Measurements from ENCODE around the gene SP2. TPM values are rescaled to one million over a fixed set of nuclear protein-coding genes. Genes with fewer than 3 reads are reported as not detected.

SP2 gene
- total RNA-seq, 1 donor from 2014 or later = 21.7 TPM

DNA sequence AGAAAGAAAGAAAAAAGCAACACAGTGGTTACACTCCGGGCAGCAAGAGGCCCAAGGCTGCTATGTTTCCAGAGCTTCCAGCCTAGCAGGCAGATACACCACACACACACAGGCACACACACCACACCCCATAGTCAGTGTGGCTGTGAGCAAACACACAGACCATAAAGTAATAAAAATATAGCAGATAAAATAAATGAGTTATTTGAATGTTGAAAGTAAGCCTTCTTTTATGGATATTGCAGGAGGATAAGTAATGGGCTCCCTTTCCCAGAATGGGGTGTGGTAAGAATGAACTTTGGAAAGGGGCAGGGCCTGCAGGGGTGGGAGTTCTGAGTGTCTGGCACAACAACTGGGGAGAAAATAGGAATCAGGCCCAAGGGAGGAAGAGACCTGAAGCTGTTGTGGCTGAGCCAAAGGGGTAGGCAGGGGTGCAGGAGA lies 70.1 kb downstream of the SP2 start:
- no peak for DNase-seq
- Mint-ChIP-seq H3K27me3 (no peaks in the 10 kb centered on the region), H3K9me3 (no peaks in the 10 kb centered on the region), H3K27ac (peak overlapping the region; percentile 35), H3K4me3 (no peak overlapping the region), H3K36me3 (ENCODE audit: low read depth) (no peaks in the 10 kb centered on the region), H3K4me1 (peaks cover 10% of the 10 kb centered on the region)
- intact Hi-C loops (cut with micrococcal nuclease) = no loop called here

DNA sequence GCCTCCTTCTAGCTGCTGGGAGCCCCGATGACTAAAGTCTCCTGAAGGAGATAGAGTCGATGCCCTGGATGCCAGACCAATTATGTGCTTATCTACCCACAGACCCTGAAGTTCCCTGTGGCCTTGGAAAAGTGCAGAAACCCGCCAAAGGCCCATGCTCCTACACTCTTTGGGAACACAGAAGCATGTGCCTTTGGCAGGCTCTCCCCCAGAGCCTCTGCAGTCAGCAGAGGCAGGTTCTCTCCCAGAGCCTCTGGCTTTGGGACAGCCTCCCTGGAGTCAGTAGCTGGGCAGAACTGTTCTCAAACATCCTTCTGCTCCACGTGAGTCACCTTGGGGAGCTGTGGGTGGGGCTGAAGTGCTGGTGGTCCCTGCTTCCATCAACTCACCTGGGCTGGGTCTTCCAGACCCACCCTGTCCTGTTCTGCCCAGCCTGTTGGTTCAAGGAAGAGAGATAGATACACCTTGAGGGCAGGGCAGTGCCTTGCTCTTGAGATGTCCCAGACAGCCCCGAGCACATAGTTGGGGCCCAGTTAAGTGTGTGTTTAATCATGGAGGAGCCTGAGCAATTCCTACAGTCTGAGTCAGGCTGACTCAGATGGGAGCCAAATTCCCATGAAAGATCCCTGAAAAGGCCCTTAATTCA lies 71.7 kb downstream of the SP2 start:
- Mint-ChIP-seq H3K4me1 (peaks cover 17% of the 10 kb centered on the region), H3K9me3 (no peaks in the 10 kb centered on the region), H3K27ac (no peak overlapping the region), H3K27me3 (no peaks in the 10 kb centered on the region), H3K36me3 (ENCODE audit: low read depth) (no peaks in the 10 kb centered on the region), H3K4me3 (no peak overlapping the region)
- no peak for DNase-seq
- intact Hi-C loops (cut with micrococcal nuclease) = no loop called here

DNA sequence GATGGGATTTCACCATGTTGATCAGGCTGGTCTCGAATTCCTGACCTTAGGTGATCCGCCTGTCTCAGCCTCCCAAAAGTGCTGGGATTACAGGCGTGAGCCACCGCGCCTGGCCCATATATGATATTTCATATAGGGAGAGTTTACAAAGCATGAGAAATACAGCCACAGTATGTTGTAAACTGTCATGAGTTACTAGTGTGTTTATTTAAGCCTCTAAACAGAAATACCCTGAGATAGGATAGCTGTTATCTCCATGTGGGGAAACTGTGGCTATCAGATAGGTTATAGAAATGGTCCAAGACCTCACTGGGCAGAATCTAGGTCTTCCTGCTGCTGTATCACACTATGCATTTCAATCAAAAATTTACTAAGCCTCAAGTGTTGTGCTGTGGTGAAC lies 72.8 kb downstream of the SP2 start:
- no peak overlapping the region for H3K4me3 Mint-ChIP-seq
- DNase-seq = no peak
- intact Hi-C loops (cut with micrococcal nuclease) = no loop called here

DNA sequence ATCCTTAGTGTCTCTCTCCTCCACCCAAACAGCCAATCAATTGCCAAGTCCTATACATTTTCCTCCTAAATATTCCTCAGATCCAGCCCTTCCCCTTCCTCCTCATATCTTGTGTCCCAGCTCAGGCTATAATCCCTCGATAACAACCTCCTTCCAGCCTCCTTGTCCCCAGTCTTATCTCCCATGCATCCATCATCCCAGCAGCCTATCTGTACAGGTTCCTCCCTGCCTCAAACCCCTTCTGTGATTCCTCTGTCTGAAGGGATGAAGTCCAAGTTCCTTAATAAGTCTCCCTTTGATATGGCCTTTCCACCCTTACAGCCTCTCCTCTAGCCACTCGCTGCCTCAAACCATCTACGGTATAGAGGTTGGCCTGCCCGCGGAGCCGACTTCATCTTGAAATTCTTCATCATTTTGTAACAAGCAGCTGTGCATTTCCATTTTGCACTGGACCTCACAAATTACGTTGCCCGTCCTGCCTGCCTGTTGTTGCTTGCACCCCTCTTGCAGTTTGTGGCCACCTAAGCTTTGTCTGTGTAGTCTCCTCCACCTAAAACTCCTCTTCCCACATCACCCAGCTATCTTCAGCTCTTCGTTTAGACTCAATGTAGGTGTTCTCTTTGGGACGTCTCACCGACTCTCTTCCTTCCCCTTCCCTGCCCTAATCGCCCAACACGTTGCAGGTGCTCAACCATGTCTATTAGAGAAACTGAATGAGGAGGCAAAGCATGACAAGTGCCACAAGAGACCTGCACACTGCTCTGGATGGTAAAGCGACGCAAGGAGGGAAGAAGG lies 74.1 kb downstream of the SP2 start:
- no peaks in the 10 kb centered on the region for H3K9me3 Mint-ChIP-seq
- H3K4me3 Mint-ChIP-seq = peak overlapping the region; percentile 93
- peaks cover 19% of the 10 kb centered on the region for H3K4me1 Mint-ChIP-seq
- peaks cover 10% of the 10 kb centered on the region for H3K36me3 Mint-ChIP-seq (ENCODE audit: low read depth)
- no peaks in the 10 kb centered on the region for H3K27me3 Mint-ChIP-seq
- no peak for DNase-seq
- peak overlapping the region; percentile 61 for H3K27ac Mint-ChIP-seq
- intact Hi-C loops (cut with micrococcal nuclease) = loop anchor here (1.0 to 2.0 kb wide), 4 partner anchors 21 to 129 kb away; partner anchors contain the start of genes NFE2L1 and SCRN2

More for the DNA sequence above, 72.8 kb downstream of the SP2 start:
- no peak overlapping the region for H3K27ac Mint-ChIP-seq
- peaks cover 19% of the 10 kb centered on the region for H3K4me1 Mint-ChIP-seq
- no peaks in the 10 kb centered on the region for H3K27me3 Mint-ChIP-seq
- H3K36me3 Mint-ChIP-seq (ENCODE audit: low read depth) = peaks cover 1% of the 10 kb centered on the region
- no peaks in the 10 kb centered on the region for H3K9me3 Mint-ChIP-seq

DNA sequence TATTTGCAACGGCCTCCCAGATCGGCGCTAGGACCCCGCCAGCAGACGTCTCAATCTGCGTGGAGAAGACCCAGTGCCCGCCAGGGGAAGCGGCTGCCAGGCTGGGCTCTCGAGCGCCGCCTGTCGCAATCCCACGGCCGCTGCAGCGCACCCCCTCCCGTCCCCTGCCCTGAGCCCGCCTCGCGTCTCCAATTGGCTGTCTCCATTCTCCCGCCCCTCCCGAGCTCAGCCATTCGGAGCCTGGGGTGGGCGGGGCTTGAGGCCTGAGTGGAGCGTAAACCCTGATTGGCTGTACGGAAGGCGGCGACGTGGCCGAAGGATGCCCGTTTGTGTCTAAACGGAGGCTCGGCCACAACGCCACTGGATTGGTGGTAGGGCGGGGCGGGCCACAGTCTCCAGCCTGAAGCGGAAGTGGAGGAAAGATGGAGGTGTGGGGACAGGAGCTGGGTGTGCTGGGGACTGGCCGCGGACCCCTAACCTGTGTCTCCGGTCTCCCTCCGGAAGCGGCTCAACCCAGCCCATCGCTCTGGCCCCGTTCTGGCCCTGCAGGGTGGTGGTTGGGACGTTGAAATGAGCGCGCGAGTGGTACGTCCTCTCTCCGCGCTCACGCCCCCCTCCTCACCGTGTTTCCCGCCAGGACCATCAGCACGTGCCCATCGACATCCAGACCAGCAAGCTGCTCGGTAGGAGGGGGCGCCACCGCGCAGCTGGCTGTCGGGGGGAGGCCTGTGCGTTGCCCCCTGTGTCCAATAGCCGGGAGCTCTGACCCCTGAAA lies 74.9 kb downstream of the SP2 start, which contains the start of gene CDK5RAP3:
CDK5RAP3 (plus strand) TSS at position 389 of the 775 bp plus-strand sequence; CDS start at position 423, 34 bp downstream.
- Mint-ChIP-seq H3K27ac (peak within 1 kb of the TSS; percentile 93), H3K9me3 (no peaks in the 10 kb centered on the region)

DNA sequence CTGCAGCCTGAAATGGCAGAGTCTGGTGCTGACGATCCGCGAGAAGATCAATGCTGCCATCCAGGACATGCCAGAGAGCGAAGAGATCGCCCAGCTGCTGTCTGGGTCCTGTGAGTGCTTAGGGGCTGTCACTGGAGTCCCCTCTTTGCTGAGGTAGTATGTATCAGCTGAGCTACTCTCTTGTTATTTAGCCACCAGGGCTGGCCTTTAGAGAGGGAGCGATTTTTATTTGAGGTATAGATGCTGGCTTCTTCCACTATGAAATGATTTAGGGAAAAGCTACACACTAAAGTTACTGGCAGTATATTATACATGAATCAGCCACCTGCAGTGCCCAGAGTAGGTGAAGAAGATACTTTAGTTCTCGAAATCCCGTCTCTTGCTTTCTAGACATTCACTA lies 77.5 kb downstream of the SP2 start:
- H3K36me3 Mint-ChIP-seq (ENCODE audit: low read depth) = peaks cover 31% of the 10 kb centered on the region
- H3K27ac Mint-ChIP-seq = no peak overlapping the region
- peaks cover 20% of the 10 kb centered on the region for H3K4me1 Mint-ChIP-seq
- no peaks in the 10 kb centered on the region for H3K27me3 Mint-ChIP-seq
- H3K9me3 Mint-ChIP-seq = no peaks in the 10 kb centered on the region
- intact Hi-C loops (cut with micrococcal nuclease) = no loop called here
- no peak for DNase-seq
- H3K4me3 Mint-ChIP-seq = no peak overlapping the region

More for the DNA sequence above, 74.9 kb downstream of the SP2 start, which contains the start of gene CDK5RAP3:
- H3K4me3 Mint-ChIP-seq = peak within 1 kb of the TSS; percentile 93
- peak; percentile 100 for DNase-seq
- peaks cover 17% of the 10 kb centered on the region for H3K36me3 Mint-ChIP-seq (ENCODE audit: low read depth)
- intact Hi-C loops (cut with micrococcal nuclease) = loop anchor here (1.0 to 2.0 kb wide), 5 partner anchors 22 to 130 kb away; partner anchors contain the start of genes NFE2L1, PNPO and SCRN2
- H3K4me1 Mint-ChIP-seq = peaks cover 22% of the 10 kb centered on the region
- no peaks in the 10 kb centered on the region for H3K27me3 Mint-ChIP-seq

DNA sequence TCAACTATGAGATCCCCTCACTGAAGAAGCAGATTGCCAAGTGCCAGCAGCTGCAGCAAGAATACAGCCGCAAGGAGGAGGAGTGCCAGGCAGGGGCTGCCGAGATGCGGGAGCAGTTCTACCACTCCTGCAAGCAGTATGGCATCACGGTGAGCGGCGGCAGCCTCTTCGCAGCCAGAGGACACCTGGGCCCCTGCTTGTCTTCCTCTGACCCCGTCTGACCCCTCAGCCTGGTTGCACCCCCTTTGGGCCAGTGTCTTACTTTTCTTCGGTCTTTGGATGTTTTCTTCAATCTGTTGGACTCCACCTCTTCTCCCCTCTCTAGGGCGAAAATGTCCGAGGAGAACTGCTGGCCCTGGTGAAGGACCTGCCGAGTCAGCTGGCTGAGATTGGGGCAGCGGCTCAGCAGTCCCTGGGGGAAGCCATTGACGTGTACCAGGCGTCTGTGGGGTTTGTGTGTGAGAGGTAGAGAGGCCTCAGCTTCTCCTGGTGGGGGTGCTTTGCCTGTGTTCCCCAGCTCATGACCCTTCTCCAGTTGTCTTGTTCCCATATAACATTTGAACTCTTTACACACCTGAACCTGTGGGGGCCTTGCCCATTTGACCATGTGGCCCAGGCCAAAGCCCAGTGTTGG lies 79.3 kb downstream of the SP2 start:
- Mint-ChIP-seq H3K27me3 (no peaks in the 10 kb centered on the region), H3K27ac (no peak overlapping the region), H3K4me1 (peaks cover 15% of the 10 kb centered on the region), H3K9me3 (no peaks in the 10 kb centered on the region), H3K4me3 (no peak overlapping the region), H3K36me3 (ENCODE audit: low read depth) (peaks cover 46% of the 10 kb centered on the region)
- DNase-seq = no peak
- intact Hi-C loops (cut with micrococcal nuclease) = no loop called here

DNA sequence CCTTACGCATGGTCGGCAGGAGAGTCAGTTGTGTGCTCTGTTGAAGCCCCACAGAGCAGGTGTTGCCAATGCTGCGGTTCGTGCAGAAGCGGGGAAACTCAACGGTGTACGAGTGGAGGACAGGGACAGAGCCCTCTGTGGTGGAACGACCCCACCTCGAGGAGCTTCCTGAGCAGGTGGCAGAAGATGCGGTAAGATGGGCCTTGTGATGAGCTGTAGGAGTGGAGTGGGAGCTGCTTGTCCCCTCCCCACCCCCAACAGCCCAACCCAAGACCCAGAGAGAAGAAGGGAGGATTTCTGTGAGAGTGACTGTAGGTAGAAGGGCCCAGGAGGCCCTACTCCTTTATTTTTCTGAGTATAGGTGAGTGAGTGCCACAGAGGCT lies 79.8 kb downstream of the SP2 start:
- H3K9me3 Mint-ChIP-seq = no peaks in the 10 kb centered on the region
- intact Hi-C loops (cut with micrococcal nuclease) = no loop called here
- no peak overlapping the region for H3K27ac Mint-ChIP-seq
- H3K4me1 Mint-ChIP-seq = peaks cover 12% of the 10 kb centered on the region
- no peaks in the 10 kb centered on the region for H3K27me3 Mint-ChIP-seq
- H3K36me3 Mint-ChIP-seq (ENCODE audit: low read depth) = peaks cover 48% of the 10 kb centered on the region
- no peak overlapping the region for H3K4me3 Mint-ChIP-seq
- DNase-seq = no peak

DNA sequence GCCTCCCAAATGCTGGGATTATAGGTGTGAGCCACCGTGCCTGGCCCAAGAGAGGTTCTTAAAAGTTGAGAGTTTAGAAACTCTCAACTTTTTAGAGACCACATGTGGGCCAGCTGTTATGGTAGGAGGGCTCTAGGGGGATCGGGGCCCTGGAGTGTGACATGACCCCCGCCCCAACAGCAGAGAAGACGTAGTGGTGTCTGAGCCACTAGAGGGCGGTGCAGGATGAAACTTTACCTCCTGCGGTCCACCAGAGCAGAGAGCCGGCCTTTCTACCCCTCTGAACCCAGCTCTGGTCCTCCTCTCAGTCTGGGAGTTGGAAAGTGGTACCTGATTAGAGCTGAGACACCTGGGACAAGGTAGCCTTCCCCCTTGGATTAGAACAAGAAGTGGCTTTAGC lies 82.3 kb downstream of the SP2 start:
- Mint-ChIP-seq H3K4me3 (no peak overlapping the region), H3K4me1 (peaks cover 7% of the 10 kb centered on the region), H3K9me3 (no peaks in the 10 kb centered on the region), H3K27me3 (no peaks in the 10 kb centered on the region), H3K36me3 (ENCODE audit: low read depth) (peaks cover 57% of the 10 kb centered on the region), H3K27ac (no peak overlapping the region)
- intact Hi-C loops (cut with micrococcal nuclease) = loop anchor here (2.0 kb wide), 1 partner anchor 40 kb away; no protein-coding TSS in a partner anchor
- peak; percentile 84 for DNase-seq

Other genes with a start within 250 kb of the SP2 start
- gene KPNB1, start 246.3 kb upstream of the SP2 start, total RNA-seq = 727 and 736 TPM in 2 replicates
- 9.3 and 10.9 TPM in 2 replicates for gene TBKBP1, start 202.1 kb upstream of the SP2 start, total RNA-seq
- 63.0 and 66.4 TPM in 2 replicates for gene TBX21, start 163.0 kb upstream of the SP2 start, total RNA-seq
- 18.1 and 18.4 TPM in 2 replicates for gene OSBPL7, start 74.4 kb upstream of the SP2 start, total RNA-seq
- gene MRPL10, start 64.7 kb upstream of the SP2 start, total RNA-seq = 55.0 and 58.3 TPM in 2 replicates
- gene LRRC46, start 64.6 kb upstream of the SP2 start, total RNA-seq = 0.33 and 0.44 TPM in 2 replicates
- 24.3 and 24.8 TPM in 2 replicates for gene SCRN2, start 55.0 kb upstream of the SP2 start, total RNA-seq
- gene SP6, start 45.1 kb upstream of the SP2 start, total RNA-seq = 0.05 TPM in 2 replicates
- 61.5 and 69.4 TPM in 2 replicates for gene PNPO, start 45.3 kb downstream of the SP2 start, total RNA-seq
- gene PRR15L, start 61.6 kb downstream of the SP2 start, total RNA-seq = not detected in 2 replicates
- gene CDK5RAP3, start 74.9 kb downstream of the SP2 start, total RNA-seq = 192 and 202 TPM in 2 replicates
- gene COPZ2, start 141.6 kb downstream of the SP2 start, total RNA-seq = 4.4 and 4.5 TPM in 2 replicates
- 85.2 and 93.1 TPM in 2 replicates for gene NFE2L1, start 152.1 kb downstream of the SP2 start, total RNA-seq
- 61.3 and 64.6 TPM in 2 replicates for gene CBX1, start 205.2 kb downstream of the SP2 start, total RNA-seq
- 33.3 and 34.9 TPM in 2 replicates for gene SNX11, start 211.5 kb downstream of the SP2 start, total RNA-seq

Data from activated CD4-positive, alpha-beta T cell treated with anti-CD3 and anti-CD28 coated beads, Interleukin-2, amount 10 ng/mL, durations not matched to agents 24 days and 14 days (primary cell).